ENCODE results near the gene UGT1A7.
"Not testable (repeated sequence)": the region's sequence is repeated elsewhere in the genome, so short reads cannot be mapped to it uniquely, and the experiment has no call there.

DNA sequence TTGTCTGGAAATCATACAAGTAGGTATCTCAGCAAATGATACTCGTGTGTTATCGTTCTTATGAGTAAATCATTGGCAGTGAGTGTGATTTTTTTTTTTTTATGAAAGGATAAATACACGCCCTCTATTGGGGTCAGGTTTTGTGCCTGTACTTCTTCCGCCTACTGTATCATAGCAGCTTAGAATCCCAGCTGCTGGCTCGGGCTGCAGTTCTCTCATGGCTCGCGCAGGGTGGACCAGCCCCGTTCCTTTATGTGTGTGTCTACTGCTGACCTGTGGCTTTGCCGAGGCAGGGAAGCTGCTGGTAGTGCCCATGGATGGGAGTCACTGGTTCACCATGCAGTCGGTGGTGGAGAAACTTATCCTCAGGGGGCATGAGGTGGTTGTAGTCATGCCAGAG is 45.4 kb upstream of the UGT1A7 start, which contains the start of gene UGT1A10:
- TF ChIP-seq, protein P1, sequence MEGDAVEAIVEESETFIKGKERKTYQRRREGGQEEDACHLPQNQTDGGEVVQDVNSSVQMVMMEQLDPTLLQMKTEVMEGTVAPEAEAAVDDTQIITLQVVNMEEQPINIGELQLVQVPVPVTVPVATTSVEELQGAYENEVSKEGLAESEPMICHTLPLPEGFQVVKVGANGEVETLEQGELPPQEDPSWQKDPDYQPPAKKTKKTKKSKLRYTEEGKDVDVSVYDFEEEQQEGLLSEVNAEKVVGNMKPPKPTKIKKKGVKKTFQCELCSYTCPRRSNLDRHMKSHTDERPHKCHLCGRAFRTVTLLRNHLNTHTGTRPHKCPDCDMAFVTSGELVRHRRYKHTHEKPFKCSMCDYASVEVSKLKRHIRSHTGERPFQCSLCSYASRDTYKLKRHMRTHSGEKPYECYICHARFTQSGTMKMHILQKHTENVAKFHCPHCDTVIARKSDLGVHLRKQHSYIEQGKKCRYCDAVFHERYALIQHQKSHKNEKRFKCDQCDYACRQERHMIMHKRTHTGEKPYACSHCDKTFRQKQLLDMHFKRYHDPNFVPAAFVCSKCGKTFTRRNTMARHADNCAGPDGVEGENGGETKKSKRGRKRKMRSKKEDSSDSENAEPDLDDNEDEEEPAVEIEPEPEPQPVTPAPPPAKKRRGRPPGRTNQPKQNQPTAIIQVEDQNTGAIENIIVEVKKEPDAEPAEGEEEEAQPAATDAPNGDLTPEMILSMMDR (IDR thresholded peaks at IDR 0.05; ENCODE audit: insufficient read depth, low read length, poor library complexity, severe bottlenecking), result not testable (repeated sequence)
- not testable (repeated sequence) for TF ChIP-seq EZH2phosphoT487 (conservative IDR thresholded peaks at IDR 0.05; ENCODE audit: low read length)
